GM13977 (cell line): ENCODE data around the gene AP2B1.

Experiments used
- DNase-seq: peaks from one replicate; pipeline ENCODE4 v3.0.0; 2012; ENCODE audit warnings: low spot score
- in situ Hi-C: fragments of 300-500 bp; cut with MboI; formaldehyde crosslinking; loops from one replicate; pipeline ENCODE4 v1.12.0; 2022; ENCODE audit warnings: low sequenced_read_pairs, low pct_unique_long_range_greater_than_20kb, mixed read lengths, inconsistent platforms; ENCODE audit not compliant: unreplicated experiment
- TF ChIP-seq, protein P1 (sequence below): IDR thresholded peaks from 2 replicates; pipeline ENCODE4 v1.5.1; 2012; ENCODE audit warnings: mild to moderate bottlenecking, control low read depth; ENCODE audit not compliant: insufficient read depth; ENCODE audit errors: extremely low read depth, missing control alignments

Gene AP2B1

DNA sequence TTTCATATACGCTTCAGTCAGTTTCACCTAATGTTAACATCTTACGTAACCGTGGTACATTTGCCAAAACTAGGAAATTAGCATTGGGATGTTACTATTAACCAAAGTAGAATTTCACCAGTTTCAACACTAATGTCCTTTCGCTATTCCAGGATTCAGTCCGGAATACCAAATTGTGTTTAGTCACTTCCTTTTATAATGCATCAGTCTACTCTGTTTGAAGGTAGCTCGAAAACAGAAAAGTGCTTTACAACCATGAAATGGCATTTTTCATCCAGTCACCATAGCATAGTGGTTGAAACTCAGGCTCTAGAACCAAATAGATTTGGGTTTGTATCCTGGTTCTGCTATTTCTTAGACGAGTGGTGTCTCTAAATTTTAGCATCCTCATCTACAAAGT lies 29.4 kb downstream of the AP2B1 start:
- no peak for DNase-seq
- in situ Hi-C loops = loop anchor here (25.0 kb wide), 1 partner anchor 121 kb away; the partner anchor contains the start of gene RASL10B
- TF ChIP-seq, protein P1, sequence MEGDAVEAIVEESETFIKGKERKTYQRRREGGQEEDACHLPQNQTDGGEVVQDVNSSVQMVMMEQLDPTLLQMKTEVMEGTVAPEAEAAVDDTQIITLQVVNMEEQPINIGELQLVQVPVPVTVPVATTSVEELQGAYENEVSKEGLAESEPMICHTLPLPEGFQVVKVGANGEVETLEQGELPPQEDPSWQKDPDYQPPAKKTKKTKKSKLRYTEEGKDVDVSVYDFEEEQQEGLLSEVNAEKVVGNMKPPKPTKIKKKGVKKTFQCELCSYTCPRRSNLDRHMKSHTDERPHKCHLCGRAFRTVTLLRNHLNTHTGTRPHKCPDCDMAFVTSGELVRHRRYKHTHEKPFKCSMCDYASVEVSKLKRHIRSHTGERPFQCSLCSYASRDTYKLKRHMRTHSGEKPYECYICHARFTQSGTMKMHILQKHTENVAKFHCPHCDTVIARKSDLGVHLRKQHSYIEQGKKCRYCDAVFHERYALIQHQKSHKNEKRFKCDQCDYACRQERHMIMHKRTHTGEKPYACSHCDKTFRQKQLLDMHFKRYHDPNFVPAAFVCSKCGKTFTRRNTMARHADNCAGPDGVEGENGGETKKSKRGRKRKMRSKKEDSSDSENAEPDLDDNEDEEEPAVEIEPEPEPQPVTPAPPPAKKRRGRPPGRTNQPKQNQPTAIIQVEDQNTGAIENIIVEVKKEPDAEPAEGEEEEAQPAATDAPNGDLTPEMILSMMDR = no peak

DNA sequence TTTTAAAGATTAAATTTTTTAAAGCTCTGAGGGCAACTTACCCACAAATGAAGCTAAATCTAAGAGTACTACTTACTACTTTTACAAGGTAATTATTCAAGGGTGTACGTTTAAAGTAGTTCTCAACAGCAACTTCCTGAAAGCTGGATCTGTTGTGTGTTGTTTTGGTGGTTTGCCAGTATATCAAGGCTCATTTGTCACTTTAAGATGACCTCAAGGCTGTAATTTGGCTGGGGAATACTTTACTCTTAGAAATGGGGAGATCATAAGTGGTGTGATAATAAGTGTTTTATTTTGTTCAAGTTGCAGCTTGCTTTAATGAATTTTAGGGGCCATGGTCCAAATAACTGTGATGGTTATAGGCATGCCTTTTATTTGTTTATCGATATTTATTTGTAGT lies 30.4 kb downstream of the AP2B1 start:
- no peak for DNase-seq
- TF ChIP-seq, protein P1 = no peak
- in situ Hi-C loops = loop anchor here (25.0 kb wide), 1 partner anchor 120 kb away; the partner anchor contains the start of gene RASL10B

DNA sequence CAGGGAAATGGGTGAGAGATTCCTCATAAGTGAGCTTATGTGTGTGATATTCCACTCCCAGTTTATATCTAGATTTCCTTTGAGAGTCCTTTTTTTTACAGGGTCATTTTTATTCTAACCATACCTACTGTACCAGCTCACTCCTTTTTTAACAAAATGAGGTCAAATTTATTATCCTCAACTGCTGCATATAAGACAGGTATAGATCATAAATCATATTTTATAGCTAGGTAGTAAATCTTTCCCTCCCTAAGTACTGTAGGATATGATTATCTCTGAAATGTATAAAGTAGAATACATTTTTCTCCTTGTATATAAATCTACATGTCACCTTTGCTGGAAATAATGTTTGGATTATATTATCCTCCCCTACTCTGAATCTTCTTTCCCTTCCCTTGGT lies 31.5 kb downstream of the AP2B1 start:
- TF ChIP-seq, protein P1 = no peak
- in situ Hi-C loops = loop anchor here (25.0 kb wide), 1 partner anchor 119 kb away; the partner anchor contains the start of gene RASL10B
- no peak for DNase-seq

DNA sequence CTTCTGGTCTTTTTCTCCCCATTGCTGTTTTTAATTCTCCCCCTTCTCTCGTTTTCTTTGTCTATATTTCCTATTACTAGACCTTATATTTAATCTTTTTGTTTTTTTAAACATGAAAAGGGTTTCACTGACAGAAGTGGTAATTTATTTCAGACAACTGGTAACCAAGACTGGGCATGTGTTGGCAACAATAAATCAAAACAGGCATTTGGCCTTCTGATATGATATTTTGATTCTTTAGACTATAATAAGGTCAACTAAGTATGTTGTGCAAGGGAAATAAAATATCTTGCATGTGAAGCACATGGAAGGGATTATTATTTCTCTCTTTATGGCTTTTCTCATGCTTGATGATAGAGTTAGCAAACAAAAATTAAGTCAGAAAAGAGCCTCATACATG lies 34.6 kb downstream of the AP2B1 start:
- TF ChIP-seq, protein P1 = no peak
- in situ Hi-C loops = loop anchor here (25.0 kb wide), 1 partner anchor 116 kb away; the partner anchor contains the start of gene RASL10B
- no peak for DNase-seq

DNA sequence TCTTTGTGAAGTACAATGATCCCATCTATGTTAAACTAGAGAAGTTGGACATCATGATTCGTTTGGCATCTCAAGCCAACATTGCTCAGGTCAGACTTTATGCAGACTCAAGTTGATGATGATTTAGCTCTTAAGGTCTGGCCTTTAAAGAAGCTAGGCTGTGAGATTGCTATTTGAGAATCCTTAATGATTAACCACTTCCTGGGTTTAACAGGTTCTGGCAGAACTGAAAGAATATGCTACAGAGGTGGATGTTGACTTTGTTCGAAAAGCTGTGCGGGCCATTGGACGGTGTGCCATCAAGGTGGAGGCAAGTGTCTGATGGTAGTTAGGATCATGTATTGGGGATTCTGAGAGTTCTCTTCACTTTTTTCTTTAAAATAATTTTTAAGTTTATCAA lies 40.3 kb downstream of the AP2B1 start:
- in situ Hi-C loops = no loop called here
- TF ChIP-seq, protein P1 = no peak
- DNase-seq = no peak

DNA sequence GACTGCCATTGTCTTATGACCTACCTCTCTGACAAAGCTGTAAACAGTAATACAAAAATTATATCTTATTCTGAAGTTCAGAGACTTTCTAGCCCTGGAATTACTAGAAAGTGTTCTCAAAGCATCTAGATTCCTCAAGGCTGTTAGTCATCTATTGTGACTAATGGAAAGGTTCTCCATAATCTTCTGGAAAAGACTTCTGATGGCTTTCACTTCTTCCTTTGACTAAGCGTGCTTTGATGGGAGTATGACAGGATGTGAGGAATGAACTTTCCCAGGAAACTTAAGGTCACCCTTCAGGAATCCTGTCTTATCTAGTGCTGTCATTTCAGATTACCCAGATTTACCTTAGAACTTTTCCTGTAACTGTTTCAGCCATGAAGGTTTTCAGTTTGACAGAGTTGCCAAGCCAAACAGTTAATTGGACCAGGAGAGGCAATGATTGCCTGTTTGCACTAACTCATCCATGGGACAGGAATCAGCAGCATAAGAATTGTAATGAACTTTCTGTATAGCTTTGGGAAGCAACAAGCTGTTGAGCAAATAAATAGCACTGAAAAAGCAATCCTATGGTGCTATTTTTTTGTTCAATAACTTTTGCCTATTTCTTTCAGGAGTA lies 43.5 kb downstream of the AP2B1 start:
- in situ Hi-C loops = no loop called here
- TF ChIP-seq, protein P1 = no peak
- no peak for DNase-seq
